GM18868 (cell line): ENCODE measurements around the gene MMAB.
"Not testable (repeated sequence)": the region's sequence is repeated elsewhere in the genome, so short reads cannot be mapped to it uniquely, and the experiment has no call there.

Experiments
- ATAC-seq: cut with Tn5 transposase; IDR thresholded peaks from one replicate; pipeline ENCODE4 v1.9.1; 2021; ENCODE audit warnings: mild to moderate bottlenecking, moderate library complexity; ENCODE audit not compliant: unreplicated experiment

MMAB gene

GRCh38 chr12:109604132-109604585 lies 30.9 kb upstream of the MMAB start:
- no peak for ATAC-seq

GRCh38 chr12:109602132-109602531 lies 28.8 kb upstream of the MMAB start:
- not testable (repeated sequence) for ATAC-seq

GRCh38 chr12:109601557-109601956 lies 28.3 kb upstream of the MMAB start:
- ATAC-seq = no peak

- ATAC-seq = no peak
Measured at GRCh38 chr12:109600995-109601394, 27.7 kb upstream of the MMAB start.

GRCh38 chr12:109600481-109600880 lies 27.2 kb upstream of the MMAB start:
- no peak for ATAC-seq

- ATAC-seq = no peak
Measured at GRCh38 chr12:109599087-109599486, 25.8 kb upstream of the MMAB start.

GRCh38 chr12:109598428-109598854 lies 25.1 kb upstream of the MMAB start:
- no peak for ATAC-seq

- ATAC-seq = peak; percentile 54
Measured at GRCh38 chr12:109597795-109598427, 24.6 kb upstream of the MMAB start.

GRCh38 chr12:109597414-109597794 lies 24.1 kb upstream of the MMAB start:
- no peak for ATAC-seq

- ATAC-seq = no peak
Measured at GRCh38 chr12:109596418-109597244, 23.3 kb upstream of the MMAB start.

- ATAC-seq = no peak
Measured at GRCh38 chr12:109595321-109595902, 22.1 kb upstream of the MMAB start.

- no peak for ATAC-seq
Measured at GRCh38 chr12:109594556-109595317, 21.4 kb upstream of the MMAB start.

- ATAC-seq = no peak
Measured at GRCh38 chr12:109592905-109593272, 19.6 kb upstream of the MMAB start.

- ATAC-seq = no peak
Measured at GRCh38 chr12:109592195-109592904, 19.0 kb upstream of the MMAB start.

GRCh38 chr12:109591041-109591440 lies 17.7 kb upstream of the MMAB start:
- no peak for ATAC-seq

GRCh38 chr12:109590566-109590965 lies 17.3 kb upstream of the MMAB start:
- no peak for ATAC-seq

- no peak for ATAC-seq
Measured at GRCh38 chr12:109589691-109590245, 16.5 kb upstream of the MMAB start.

- no peak for ATAC-seq
Measured at GRCh38 chr12:109589240-109589590, 15.9 kb upstream of the MMAB start.

GRCh38 chr12:109588461-109589239 lies 15.3 kb upstream of the MMAB start:
- no peak for ATAC-seq

GRCh38 chr12:109587921-109588320 lies 14.6 kb upstream of the MMAB start:
- no peak for ATAC-seq
